ENCODE data around the gene WSCD1. TPM values are rescaled to one million over a fixed set of nuclear protein-coding genes. Genes with fewer than 3 reads are reported as not detected.

Gene WSCD1
- total and polyA plus RNA-seq, 2 donors (not counting 1 experiment from before 2014, with no cell fraction given): not detected

DNA sequence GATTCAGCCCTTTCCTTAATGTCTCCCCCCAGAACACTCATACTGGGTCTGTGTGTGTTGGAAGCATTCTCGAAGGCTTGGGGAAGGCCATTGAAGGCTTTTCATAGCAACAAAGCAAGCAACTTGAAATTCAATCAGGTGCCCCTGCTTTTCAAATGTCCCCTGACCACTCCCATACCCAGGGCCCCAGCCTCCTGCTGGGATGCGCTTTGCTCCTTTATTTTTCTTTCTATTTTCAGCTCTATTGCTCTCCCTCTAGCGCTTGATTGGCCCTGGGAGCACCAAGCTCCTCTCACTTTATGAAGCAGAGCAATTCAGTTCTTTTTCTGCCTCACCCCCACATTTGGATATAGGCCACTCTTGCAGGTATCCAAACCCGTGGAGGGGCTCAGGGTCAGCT, 92.0 kb downstream of the WSCD1 start:
- Mint-ChIP-seq H3K9me3 (ENCODE audit: insufficient read depth) (no peaks in the 10 kb centered on the region), H3K4me3 (no peak overlapping the region), H3K27me3 (peaks cover 9% of the 10 kb centered on the region), H3K4me1 (no peaks in the 10 kb centered on the region), H3K27ac (no peak overlapping the region)
- ATAC-seq (ENCODE audit: low read depth) (no peak), DNase-seq (no peak)
- Histone ChIP-seq H3K4me1 (ENCODE audit: control insufficient read depth in 2 of 2, insufficient read depth in 2 of 2, low read length in 2 of 2) (no peaks in the 10 kb centered on the region), H3K4me2 (replicated peaks; ENCODE audit: low read depth, low read length, poor library complexity, severe bottlenecking) (no peak overlapping the region), H3K4me3 (ENCODE audit: control extremely low read depth in 1 of 5, extremely low read depth in 1 of 5, insufficient read depth in 1 of 5, low read depth in 2 of 5, low read length in 4 of 5) (no peak overlapping the region), H3K9ac (ENCODE audit: low read length) (no peak overlapping the region), H2AFZ (ENCODE audit: insufficient read depth, low read depth, low read length, poor library complexity, severe bottlenecking) (no peak overlapping the region), H3K79me2 (ENCODE audit: control insufficient read depth, insufficient read depth, low read length) (no peaks in the 10 kb centered on the region), H3K27me3 (replicated peaks in 1 of 4; ENCODE audit: control extremely low read depth in 1 of 4, control insufficient read depth in 3 of 4, insufficient read depth in 4 of 4, low read length in 3 of 4) (peaks cover 0 to 3% (median 0%) of the 10 kb centered on the region in 4 experiments), H4K20me1 (ENCODE audit: control insufficient read depth, insufficient read depth, low read length, poor library complexity, severe bottlenecking) (no peaks in the 10 kb centered on the region), H3K27ac (ENCODE audit: low read length in 2 of 2) (no peak overlapping the region), H3K36me3 (replicated peaks in 1 of 2; ENCODE audit: control extremely low read depth in 1 of 2, control insufficient read depth in 1 of 2, extremely low read depth in 1 of 2, insufficient read depth in 2 of 2, low read length in 1 of 2) (no peaks in the 10 kb centered on the region), H3K9me3 (ENCODE audit: control extremely low read depth in 1 of 3, control insufficient read depth in 2 of 3, insufficient read depth in 1 of 3, low read length in 2 of 3) (no peaks in the 10 kb centered on the region)
- TF ChIP-seq, protein P1, sequence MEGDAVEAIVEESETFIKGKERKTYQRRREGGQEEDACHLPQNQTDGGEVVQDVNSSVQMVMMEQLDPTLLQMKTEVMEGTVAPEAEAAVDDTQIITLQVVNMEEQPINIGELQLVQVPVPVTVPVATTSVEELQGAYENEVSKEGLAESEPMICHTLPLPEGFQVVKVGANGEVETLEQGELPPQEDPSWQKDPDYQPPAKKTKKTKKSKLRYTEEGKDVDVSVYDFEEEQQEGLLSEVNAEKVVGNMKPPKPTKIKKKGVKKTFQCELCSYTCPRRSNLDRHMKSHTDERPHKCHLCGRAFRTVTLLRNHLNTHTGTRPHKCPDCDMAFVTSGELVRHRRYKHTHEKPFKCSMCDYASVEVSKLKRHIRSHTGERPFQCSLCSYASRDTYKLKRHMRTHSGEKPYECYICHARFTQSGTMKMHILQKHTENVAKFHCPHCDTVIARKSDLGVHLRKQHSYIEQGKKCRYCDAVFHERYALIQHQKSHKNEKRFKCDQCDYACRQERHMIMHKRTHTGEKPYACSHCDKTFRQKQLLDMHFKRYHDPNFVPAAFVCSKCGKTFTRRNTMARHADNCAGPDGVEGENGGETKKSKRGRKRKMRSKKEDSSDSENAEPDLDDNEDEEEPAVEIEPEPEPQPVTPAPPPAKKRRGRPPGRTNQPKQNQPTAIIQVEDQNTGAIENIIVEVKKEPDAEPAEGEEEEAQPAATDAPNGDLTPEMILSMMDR (IDR thresholded peaks at IDR 0.05): no peak
- no peak for TF ChIP-seq EZH2 (IDR thresholded peaks at IDR 0.05; ENCODE audit: borderline replicate concordance, insufficient read depth, low read depth, low read length, poor library complexity, severe bottlenecking)
- WGBS (ENCODE audit: insufficient coverage): 87% methylated on average over 3 of the region's 4 CpGs
- POLR2A ChIA-PET: no interaction called here
- intact Hi-C loops (cut with micrococcal nuclease): no loop called here
- CTCF ChIA-PET: no interaction called here

DNA sequence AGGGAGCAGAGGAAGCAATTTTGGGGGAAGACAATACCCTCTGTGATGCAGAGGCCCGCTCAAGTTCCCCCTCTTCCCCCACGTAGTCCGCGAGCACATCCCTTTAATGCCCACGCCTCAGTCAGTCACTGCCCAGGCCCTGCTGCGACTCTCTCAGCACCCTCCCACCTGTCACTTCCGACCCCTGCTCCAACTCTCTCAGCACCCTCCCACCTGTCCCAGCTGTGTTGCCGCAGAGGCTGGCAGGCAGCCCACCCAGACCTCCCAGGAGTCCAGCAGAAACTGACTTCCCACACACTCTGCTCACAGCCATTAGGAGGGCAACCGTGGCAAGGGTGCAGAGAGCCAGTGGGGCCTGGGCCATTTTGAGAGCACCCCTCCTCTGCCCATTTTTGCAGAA, 92.7 kb downstream of the WSCD1 start:
- Histone ChIP-seq H3K27ac (ENCODE audit: low read length in 2 of 2) (no peak overlapping the region), H3K9ac (ENCODE audit: low read length) (no peak overlapping the region), H3K4me2 (replicated peaks; ENCODE audit: low read depth, low read length, poor library complexity, severe bottlenecking) (no peak overlapping the region), H2AFZ (ENCODE audit: insufficient read depth, low read depth, low read length, poor library complexity, severe bottlenecking) (no peak overlapping the region), H3K4me1 (ENCODE audit: control insufficient read depth in 2 of 2, insufficient read depth in 2 of 2, low read length in 2 of 2) (no peaks in the 10 kb centered on the region), H3K79me2 (ENCODE audit: control insufficient read depth, insufficient read depth, low read length) (no peaks in the 10 kb centered on the region), H3K4me3 (ENCODE audit: control extremely low read depth in 1 of 5, extremely low read depth in 1 of 5, insufficient read depth in 1 of 5, low read depth in 2 of 5, low read length in 4 of 5) (no peak overlapping the region), H3K36me3 (replicated peaks in 1 of 2; ENCODE audit: control extremely low read depth in 1 of 2, control insufficient read depth in 1 of 2, extremely low read depth in 1 of 2, insufficient read depth in 2 of 2, low read length in 1 of 2) (no peaks in the 10 kb centered on the region), H3K27me3 (replicated peaks in 1 of 4; ENCODE audit: control extremely low read depth in 1 of 4, control insufficient read depth in 3 of 4, insufficient read depth in 4 of 4, low read length in 3 of 4) (no peaks in the 10 kb centered on the region), H4K20me1 (ENCODE audit: control insufficient read depth, insufficient read depth, low read length, poor library complexity, severe bottlenecking) (no peaks in the 10 kb centered on the region), H3K9me3 (ENCODE audit: control extremely low read depth in 1 of 3, control insufficient read depth in 2 of 3, insufficient read depth in 1 of 3, low read length in 2 of 3) (no peaks in the 10 kb centered on the region)
- ChIA-PET CTCF (interaction anchor here (0.7 kb wide), 1 partner anchor 86 kb away, joined by 3 read pairs; no protein-coding TSS in a partner anchor), POLR2A (no interaction called here)
- TF ChIP-seq EZH2 (IDR thresholded peaks at IDR 0.05; ENCODE audit: borderline replicate concordance, insufficient read depth, low read depth, low read length, poor library complexity, severe bottlenecking): no peak
- TF ChIP-seq, protein P1 (IDR thresholded peaks at IDR 0.05): no peak
- no peaks in the 10 kb centered on the region for H3K9me3 Mint-ChIP-seq (ENCODE audit: insufficient read depth)
- H3K4me3 Mint-ChIP-seq: no peak overlapping the region
- intact Hi-C loops (cut with micrococcal nuclease): no loop called here
- peaks cover 13% of the 10 kb centered on the region for H3K27me3 Mint-ChIP-seq
- DNase-seq (no peak), ATAC-seq (ENCODE audit: low read depth) (no peak)
- H3K4me1 Mint-ChIP-seq: no peaks in the 10 kb centered on the region
- 83% methylated on average over 9 of the region's 9 CpGs for WGBS (ENCODE audit: insufficient coverage)
- no peak overlapping the region for H3K27ac Mint-ChIP-seq
